Measurements from ENCODE around the gene GAS6.
A peak's percentile ranks its signal among the peaks of the same experiment; 100 is the strongest.

GAS6 gene

DNA sequence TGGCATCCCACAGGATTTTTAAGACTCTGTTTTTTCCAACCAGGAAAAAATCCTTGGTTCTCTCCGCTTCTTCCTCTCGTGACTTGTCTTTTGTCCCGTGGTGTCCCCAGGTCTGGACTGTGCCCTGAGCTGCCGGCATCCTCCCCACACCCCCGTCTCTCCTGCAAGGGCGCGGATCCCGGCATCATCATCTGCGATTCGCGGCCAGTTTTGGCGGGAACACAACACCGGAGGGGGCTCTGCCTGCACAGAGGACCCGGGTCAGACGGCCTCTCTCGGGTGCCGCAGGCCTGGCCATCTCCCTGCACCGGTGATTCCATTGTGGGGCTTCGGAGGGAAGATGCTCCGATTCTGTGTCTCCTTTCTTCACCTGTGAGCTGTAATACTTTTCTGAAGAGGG, 18.8 kb upstream of the GAS6 start:
- TF ChIP-seq SPI1 (IDR thresholded peaks at IDR 0.05; ENCODE audit: low read depth, low read length) (no peak), TAF1 (IDR thresholded peaks at IDR 0.05; ENCODE audit: low read depth, low read length) (no peak), POLR2A (IDR thresholded peaks at IDR 0.05; ENCODE audit: low read depth, low read length) (no peak), POU2F2 (IDR thresholded peaks at IDR 0.05; ENCODE audit: low read depth, low read length) (no peak), PAX5 (IDR thresholded peaks at IDR 0.05; ENCODE audit: insufficient read depth, low read length, severe bottlenecking) (no peak), POLR2AphosphoS5 (IDR thresholded peaks at IDR 0.05; ENCODE audit: low read depth, low read length) (no peak)
- DNase-seq (ENCODE audit: insufficient read length, low spot score) (no peak), FAIRE-seq (no peak)

- TF ChIP-seq SPI1 (IDR thresholded peaks at IDR 0.05; ENCODE audit: low read depth, low read length) (no peak), POLR2A (IDR thresholded peaks at IDR 0.05; ENCODE audit: low read depth, low read length) (no peak), TAF1 (IDR thresholded peaks at IDR 0.05; ENCODE audit: low read depth, low read length) (no peak), POLR2AphosphoS5 (IDR thresholded peaks at IDR 0.05; ENCODE audit: low read depth, low read length) (no peak), POU2F2 (IDR thresholded peaks at IDR 0.05; ENCODE audit: low read depth, low read length) (no peak), PAX5 (IDR thresholded peaks at IDR 0.05; ENCODE audit: insufficient read depth, low read length, severe bottlenecking) (no peak)
- DNase-seq (ENCODE audit: insufficient read length, low spot score), result no peak
- no peak for FAIRE-seq
Measured at GRCh38 chr13:113882267-113882630, 18.4 kb upstream of the GAS6 start.

DNA sequence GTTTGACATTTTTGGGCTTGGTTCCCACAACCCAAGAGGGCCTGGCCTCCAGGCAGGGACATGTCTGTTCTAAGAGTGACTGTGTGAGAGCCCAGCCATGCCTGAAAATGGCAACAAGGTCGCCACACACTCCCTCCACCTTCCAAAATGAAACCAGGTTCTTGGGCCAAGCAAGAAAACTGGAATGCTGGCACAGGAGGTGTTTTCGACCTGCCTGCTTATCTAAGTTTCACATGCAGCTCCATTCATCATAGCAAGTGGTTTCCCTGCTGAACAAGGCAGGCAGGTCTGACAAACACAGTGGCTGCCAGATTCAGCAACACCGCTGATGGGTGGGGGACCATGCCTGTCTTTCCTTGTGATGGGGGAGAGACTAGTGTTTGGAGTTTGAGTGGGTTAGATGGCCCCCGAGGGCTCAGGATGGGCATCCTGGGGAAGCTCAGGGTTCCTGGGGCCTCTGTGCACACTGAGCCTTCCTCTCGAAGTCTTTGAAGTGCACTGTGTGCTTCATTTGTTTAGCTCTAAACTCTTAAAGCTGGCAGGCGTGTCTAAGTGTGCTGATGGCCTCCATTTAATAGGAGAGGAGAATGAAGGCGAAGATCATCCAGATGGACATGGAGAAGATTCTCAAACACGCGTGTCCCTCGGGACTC, 17.9 kb upstream of the GAS6 start:
- DNase-seq (ENCODE audit: insufficient read length, low spot score), result no peak
- TF ChIP-seq POLR2A (IDR thresholded peaks at IDR 0.05; ENCODE audit: low read depth, low read length) (no peak), TAF1 (IDR thresholded peaks at IDR 0.05; ENCODE audit: low read depth, low read length) (no peak), PAX5 (IDR thresholded peaks at IDR 0.05; ENCODE audit: insufficient read depth, low read length, severe bottlenecking) (no peak), POU2F2 (IDR thresholded peaks at IDR 0.05; ENCODE audit: low read depth, low read length) (no peak), POLR2AphosphoS5 (IDR thresholded peaks at IDR 0.05; ENCODE audit: low read depth, low read length) (no peak), SPI1 (IDR thresholded peaks at IDR 0.05; ENCODE audit: low read depth, low read length) (no peak)
- FAIRE-seq, result peak; percentile 33

DNA sequence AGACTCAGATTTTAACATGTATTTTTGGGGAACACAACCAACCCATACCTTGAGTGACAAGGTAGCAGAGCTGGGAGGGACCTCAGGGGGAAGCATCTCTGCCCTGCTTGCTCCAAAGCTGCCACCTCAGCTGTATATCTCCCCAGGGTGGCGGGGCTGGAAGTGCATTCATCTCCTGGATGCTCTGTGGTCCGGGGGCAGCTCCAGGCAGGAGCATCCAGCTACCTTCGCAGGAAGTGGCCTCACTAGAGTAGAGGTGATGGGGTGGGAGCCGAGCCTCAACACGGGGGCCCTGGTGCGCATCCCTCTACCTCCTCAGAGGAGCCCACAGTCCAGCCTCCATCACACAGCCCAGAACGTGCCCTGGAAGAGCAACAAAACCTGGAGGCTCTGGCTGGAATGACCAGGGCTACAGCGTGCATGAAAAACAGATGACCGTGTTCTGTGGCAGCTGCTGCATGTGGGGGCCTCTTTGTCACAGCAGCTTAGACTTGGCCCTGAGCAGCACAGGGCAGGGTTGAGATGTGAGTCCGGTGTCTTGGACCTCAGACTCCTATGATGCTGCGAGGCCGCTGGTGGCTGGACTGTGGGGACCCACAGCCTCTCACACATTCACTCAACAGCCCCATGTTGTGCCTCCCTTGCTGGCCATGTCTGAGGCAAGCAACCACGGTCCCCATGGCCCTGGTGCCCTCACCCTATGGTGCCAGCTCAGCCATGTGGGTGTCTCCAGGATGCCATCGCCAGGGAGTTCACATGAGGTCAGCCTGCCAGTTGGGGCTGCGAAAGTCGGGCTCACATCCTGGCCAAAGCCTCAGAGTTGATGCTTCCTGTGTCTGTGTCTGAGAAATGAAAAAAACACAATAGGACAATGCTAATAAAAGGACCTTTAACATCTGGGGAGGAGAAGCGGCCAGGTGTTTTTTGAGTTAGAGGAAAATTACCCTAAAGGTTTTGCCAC, 17.1 kb upstream of the GAS6 start:
- no peak for DNase-seq (ENCODE audit: insufficient read length, low spot score)
- FAIRE-seq, result no peak
- TF ChIP-seq POU2F2 (IDR thresholded peaks at IDR 0.05; ENCODE audit: low read depth, low read length) (no peak), POLR2AphosphoS5 (IDR thresholded peaks at IDR 0.05; ENCODE audit: low read depth, low read length) (no peak), TAF1 (IDR thresholded peaks at IDR 0.05; ENCODE audit: low read depth, low read length) (no peak), SPI1 (IDR thresholded peaks at IDR 0.05; ENCODE audit: low read depth, low read length) (no peak), POLR2A (IDR thresholded peaks at IDR 0.05; ENCODE audit: low read depth, low read length) (no peak), PAX5 (IDR thresholded peaks at IDR 0.05; ENCODE audit: insufficient read depth, low read length, severe bottlenecking) (no peak)

GRCh38 chr13:113879494-113880360, 15.9 kb upstream of the GAS6 start:
- FAIRE-seq, result no peak
- DNase-seq (ENCODE audit: insufficient read length, low spot score), result no peak
- TF ChIP-seq POLR2AphosphoS5 (IDR thresholded peaks at IDR 0.05; ENCODE audit: low read depth, low read length) (no peak), SPI1 (IDR thresholded peaks at IDR 0.05; ENCODE audit: low read depth, low read length) (no peak), POLR2A (IDR thresholded peaks at IDR 0.05; ENCODE audit: low read depth, low read length) (no peak), PAX5 (IDR thresholded peaks at IDR 0.05; ENCODE audit: insufficient read depth, low read length, severe bottlenecking) (no peak), POU2F2 (IDR thresholded peaks at IDR 0.05; ENCODE audit: low read depth, low read length) (no peak), TAF1 (IDR thresholded peaks at IDR 0.05; ENCODE audit: low read depth, low read length) (no peak)

GRCh38 chr13:113879017-113879416, 15.1 kb upstream of the GAS6 start:
- DNase-seq (ENCODE audit: insufficient read length, low spot score) (no peak), FAIRE-seq (no peak)
- TF ChIP-seq POLR2AphosphoS5 (IDR thresholded peaks at IDR 0.05; ENCODE audit: low read depth, low read length) (no peak), TAF1 (IDR thresholded peaks at IDR 0.05; ENCODE audit: low read depth, low read length) (no peak), POLR2A (IDR thresholded peaks at IDR 0.05; ENCODE audit: low read depth, low read length) (no peak), POU2F2 (IDR thresholded peaks at IDR 0.05; ENCODE audit: low read depth, low read length) (no peak), SPI1 (IDR thresholded peaks at IDR 0.05; ENCODE audit: low read depth, low read length) (no peak), PAX5 (IDR thresholded peaks at IDR 0.05; ENCODE audit: insufficient read depth, low read length, severe bottlenecking) (no peak)

GRCh38 chr13:113877149-113877990, 13.5 kb upstream of the GAS6 start:
- DNase-seq (ENCODE audit: insufficient read length, low spot score) (no peak), FAIRE-seq (no peak)
- no peak for TF ChIP-seq POLR2AphosphoS5 (IDR thresholded peaks at IDR 0.05; ENCODE audit: low read depth, low read length)
- no peak for TF ChIP-seq POLR2A (IDR thresholded peaks at IDR 0.05; ENCODE audit: low read depth, low read length)

DNA sequence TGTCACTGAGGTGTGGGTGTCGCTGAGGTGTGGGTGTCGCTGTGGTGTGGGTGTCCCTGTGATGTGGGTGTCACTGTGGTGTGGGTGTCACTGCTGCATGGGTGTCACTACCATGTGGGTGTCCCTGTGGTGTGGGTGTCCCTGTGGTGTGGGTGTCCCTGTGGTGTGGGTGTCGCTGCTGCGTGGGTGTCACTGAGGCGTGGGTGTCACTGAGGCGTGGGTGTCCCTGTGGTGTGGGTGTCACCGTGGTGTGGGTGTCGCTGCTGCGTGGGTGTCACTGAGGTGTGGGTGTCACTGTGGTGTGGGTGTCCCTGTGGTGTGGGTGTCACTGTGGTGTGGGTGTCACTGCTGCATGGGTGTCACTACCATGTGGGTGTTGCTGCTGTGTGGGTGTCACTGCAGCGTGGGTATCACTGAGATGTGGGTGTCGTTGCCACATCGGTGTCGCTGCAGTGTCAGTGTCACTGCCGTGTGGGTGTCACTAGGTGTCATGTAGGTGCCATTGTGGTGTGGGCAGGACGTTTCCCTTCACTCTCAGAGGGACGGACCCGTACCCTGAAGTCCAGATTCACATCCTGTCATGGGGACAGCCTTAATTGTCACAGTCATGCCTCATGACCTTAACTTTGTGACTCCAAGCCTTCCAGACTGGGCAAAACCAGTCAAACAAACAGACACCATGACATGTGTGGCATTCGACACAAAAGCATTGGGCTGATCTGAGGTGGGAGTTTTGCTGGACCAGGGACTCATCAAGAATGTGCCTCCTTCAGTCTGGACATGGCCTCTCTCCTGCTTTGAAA, 12.7 kb upstream of the GAS6 start:
- no peak for FAIRE-seq
- DNase-seq (ENCODE audit: insufficient read length, low spot score), result no peak
- TF ChIP-seq PAX5 (IDR thresholded peaks at IDR 0.05; ENCODE audit: insufficient read depth, low read length, severe bottlenecking) (no peak), POLR2A (IDR thresholded peaks at IDR 0.05; ENCODE audit: low read depth, low read length) (no peak), TAF1 (IDR thresholded peaks at IDR 0.05; ENCODE audit: low read depth, low read length) (no peak), SPI1 (IDR thresholded peaks at IDR 0.05; ENCODE audit: low read depth, low read length) (no peak), POU2F2 (IDR thresholded peaks at IDR 0.05; ENCODE audit: low read depth, low read length) (no peak), POLR2AphosphoS5 (IDR thresholded peaks at IDR 0.05; ENCODE audit: low read depth, low read length) (no peak)
